ENCODE results near the gene DHRS3.
A peak's percentile ranks its signal among the peaks of the same experiment; 100 is the strongest.
"Not testable (repeated sequence)": the region's sequence is repeated elsewhere in the genome, so short reads cannot be mapped to it uniquely, and the experiment has no call there.

The DHRS3 gene

DNA sequence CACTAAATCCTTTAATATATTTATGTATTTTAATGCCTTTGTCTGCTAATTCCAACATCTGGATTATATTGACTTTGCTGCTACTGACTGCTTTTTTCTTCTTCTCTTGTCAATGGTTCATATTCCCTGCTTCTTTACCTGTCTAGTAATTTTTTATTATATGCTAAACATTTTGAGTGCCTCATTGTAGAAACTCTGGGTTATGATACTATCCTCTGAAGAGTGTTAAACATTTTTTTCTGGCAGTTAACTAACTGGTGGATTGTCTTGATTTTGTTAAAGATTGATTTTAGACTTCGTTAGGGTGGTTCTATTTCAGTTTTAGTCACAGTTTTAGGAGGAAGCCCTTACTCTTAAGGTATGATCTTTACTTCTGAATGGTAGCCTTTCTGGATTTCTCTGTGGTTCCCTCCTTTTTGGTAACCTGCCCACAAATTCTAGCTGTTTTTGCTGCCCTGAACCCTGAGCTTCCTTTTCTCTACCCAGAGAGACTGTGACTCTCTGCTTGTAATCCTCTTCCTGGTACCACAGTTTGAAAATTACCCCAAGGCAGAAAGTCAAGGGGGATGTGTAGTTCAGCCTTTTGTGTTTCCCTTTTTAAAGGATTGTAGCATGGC is 81.9 kb downstream of the DHRS3 start:
- peak; percentile 41 for DNase-seq

DNA sequence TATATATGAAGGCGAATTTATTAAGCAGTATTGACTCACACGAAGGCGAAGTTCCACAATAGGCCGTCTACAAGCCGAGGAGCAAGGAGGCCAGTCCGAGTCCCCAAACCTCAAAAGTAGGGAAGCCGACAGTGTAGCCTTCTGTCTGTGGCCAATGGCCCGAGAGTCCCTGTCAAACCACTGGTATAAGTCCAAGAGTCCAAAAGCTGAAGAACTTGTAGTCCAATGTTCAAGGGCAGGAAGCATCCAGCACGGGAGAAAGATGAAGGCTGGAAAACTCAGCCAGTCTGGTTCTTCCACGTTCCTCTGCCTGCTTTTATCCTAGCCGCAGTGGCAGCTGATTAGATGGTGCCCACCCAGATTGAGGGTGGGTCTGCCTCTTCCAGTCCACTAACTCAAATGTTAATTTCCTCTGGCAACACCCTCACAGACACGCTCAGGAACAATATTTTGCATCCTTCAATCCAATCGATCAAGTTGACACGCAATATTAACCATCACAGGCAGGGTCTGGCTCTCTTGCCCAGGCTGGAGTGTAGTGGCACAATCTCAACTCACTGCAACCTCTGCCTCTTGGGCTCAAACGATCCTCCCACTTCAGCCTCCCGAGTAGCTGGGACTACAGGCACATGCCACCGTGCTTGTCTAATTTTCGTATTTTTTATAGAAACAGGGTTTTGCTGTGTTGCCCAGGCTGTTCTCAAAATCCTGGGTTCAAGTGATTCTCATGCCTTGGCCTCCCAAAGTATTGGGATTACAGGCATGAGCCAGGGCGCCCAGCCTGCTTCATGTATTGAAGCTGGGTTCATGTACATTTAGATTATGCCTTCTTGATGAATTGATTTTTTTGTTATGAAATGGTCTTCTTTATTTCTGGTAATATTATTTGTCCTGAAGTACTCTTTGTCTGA is 85.3 kb downstream of the DHRS3 start:
- no peak for DNase-seq

DNA sequence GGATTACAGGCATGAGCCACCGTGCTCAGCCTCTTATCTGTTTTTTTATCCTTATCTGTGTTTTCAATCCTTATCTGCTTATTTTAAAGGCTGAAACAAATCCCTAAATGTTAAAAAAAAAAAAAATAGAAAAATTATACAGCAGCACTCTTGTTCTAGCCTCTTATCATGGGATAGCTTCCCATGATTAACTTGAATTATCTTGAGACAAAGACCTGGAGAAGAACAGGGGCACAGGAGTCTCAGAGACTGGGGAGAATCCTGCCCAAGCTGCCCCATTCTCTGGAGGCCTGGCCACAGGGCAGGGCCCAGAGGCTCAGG is 86.9 kb downstream of the DHRS3 start:
- no peak for DNase-seq

DNA sequence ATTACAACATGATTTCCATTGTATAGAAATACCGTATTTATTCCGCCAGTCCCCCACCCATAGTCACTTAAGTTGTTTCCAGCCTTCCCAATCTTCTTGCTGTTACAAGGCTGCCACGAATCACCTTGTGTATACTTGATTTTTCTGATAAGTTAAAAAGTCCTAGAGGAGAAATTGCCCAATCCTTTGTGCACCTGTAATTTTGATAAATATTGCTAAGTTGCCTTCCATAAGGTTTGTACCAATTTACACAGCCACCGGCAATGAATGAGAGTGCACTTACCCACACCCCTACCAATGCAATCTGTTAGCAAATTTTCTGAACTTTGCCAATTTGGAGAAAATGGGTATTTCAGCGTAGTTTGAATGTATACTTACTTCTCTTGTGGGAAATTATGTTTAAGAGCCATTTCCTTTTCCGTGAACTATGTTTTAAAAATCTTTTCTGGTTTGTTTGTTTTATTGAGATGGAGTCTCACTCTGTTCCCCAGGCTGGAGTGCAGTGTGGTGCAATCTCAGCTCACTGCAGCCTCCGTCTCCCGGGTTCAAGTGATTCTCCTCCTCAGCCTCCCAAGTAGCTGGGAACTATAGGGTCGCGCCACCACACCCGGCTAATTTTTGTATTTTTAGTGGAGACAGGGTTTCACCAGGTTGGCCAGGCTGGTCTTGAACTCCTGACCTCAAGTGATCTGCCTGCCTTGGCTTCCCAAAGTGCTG is 87.4 kb downstream of the DHRS3 start:
- DNase-seq, result no peak

DNA sequence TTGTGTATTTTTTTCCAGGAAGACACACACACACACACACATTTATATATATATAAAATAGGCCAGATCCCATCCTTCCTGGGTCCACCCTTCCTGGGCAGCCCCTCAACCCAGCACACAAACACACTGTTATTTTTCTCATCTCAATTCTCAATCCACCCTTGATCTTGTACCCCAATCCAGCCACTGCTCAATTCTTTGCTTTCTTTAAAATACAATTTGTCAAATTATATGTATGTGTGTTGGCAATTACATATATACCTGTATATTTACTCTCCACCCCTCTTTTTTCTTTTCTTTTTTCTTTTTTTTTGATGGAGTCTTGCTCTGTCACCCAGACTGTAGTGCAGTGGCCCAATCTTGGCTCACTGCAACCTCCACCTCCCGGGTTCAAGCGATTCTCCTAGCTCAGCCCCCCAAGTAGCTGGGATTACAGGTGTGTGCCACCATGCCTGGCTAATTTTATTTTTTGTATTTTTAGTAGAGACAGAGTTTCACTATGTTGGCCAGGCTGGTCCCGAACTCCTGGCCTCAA is 88.3 kb downstream of the DHRS3 start:
- no peak for DNase-seq

DNA sequence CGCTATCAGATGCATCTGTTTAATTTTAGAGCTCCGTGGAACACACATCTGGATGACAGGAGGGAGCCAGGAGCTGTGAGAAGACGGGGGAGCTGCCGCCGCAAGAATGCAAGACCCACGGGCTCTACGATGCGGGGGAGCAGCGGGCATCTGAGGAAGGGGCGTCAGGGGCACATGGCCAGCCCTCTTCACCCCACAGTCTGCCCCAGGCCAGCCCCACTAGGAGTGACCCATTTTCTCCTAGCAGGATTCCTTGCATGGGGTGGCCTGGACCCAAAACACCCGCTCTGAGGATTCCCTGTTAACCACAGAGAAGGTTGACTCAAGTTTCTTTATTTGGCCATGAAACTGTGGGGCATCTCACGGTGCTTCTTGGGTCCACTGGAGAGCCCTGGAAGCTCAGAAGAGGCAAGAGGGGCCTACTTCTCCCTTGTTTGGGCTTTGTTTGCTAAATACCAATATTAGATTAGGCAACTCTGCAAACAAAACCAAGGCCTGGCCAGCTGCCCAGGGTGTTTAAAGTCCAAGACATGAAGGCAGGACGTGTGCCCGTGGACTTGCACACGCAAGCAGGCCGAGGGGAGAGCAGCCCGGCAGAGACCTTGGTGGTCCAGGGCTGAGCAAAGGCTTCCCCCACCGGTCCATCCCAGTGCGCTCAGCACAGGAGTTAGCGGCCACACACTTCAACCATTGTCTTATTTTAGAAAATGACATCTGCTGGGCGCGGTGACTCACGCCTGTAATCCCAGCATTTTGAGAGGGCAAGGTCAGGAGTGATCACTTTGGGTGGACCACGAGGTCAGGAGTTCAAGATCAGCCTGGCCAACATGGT is 89.8 kb downstream of the DHRS3 start:
- no peak for DNase-seq

DNA sequence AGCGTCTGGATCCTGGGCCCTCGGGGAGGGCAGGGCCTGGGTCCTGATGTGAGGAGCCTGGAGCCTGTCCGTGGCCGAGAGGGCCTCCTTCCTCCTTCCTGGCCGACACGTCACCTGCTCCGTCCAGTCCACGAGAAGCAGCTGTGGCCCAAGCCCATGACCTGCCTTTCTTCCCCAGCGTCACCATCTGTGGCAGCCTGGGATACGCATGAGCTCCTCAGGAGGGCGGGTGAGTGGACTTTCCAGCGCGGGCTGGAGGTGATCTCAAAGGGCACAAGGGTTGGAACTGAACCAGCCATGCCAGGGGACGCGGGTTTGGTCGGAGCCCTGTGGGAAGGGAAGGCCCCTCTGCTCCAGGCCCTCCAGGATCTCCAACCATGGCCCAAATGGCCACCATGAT is 90.4 kb downstream of the DHRS3 start:
- DNase-seq, result no peak

DNA sequence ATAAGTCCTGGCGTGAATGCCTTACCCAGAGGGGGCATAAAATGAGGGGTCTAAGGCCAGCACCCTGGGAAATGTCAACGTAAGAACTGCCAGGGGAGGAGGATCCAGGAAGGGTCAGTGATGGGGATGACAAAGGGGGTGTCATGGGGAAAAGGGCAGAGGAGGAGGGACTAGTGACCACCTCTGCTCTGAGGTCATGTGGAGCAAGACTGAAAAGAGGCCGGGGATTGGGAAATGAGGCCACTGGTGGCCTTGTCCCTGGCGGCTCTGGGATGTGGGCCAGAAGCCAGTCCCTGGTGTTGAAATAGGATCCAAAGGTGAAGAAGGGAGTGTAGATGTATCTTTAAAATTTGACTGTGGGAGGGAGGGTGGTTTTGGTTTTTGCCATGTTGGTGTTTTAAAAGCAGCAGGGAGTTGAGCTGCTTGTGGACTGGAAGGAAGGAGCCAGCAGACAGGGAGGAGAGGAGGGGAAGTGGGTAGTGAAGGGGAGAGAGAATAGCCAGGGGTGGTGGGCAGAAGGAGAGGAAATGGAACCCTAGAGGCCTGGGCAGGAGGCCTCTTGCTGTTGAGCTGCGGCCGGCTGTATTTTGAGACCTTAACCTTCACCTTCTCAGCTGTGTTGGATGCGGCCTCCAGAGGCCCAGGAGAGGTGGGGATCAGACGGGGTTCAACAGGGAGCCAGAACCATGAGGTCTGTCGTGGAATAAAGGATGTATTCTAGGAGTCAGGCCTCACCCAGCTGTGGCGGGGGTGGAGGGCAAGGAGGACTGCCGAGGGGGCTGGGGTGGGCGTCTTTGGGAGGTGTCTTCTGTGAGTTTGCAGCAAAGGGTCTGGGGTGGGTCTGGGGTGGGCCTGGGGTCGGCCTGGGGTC is 92.5 kb downstream of the DHRS3 start:
- no peak for DNase-seq

DNA sequence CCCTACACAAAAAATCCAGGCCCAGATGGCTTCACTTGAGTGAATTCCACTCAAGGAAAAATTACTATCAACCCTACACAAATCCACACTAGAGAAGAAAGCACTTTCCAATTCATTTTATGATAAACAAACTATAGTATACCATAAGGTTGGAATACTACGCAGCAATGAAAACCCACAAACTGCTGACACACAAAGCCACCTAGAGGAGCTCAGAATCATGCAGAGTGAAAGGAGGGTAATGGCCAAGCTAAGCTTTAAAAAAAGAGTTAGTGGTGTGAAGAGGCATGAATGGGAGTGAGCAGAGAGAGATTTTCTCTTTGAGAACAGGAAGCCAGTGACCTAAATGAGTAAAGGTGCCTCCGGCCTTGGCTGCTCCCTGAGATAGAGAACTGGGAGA is 93.7 kb downstream of the DHRS3 start:
- DNase-seq, result no peak

DNA sequence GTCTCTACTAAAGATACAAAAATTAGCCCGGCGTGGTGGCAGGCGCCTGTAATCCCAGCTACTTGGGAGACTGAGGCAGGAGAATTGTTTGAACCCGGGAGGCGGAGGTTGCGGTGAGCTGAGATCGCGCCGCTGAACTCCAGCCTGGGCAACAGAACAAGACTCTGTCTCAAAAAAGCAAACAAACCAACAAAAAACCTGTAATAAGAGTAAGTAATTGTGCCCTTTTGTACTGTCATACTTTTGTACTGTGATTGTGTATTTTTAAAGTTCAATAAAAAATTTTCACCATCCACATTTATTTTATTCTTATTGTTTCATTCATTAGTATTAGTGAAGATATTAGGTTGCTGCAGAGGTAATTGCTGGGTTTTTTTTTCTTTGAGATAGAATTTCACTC is 95.2 kb downstream of the DHRS3 start:
- not testable (repeated sequence) for DNase-seq

DNA sequence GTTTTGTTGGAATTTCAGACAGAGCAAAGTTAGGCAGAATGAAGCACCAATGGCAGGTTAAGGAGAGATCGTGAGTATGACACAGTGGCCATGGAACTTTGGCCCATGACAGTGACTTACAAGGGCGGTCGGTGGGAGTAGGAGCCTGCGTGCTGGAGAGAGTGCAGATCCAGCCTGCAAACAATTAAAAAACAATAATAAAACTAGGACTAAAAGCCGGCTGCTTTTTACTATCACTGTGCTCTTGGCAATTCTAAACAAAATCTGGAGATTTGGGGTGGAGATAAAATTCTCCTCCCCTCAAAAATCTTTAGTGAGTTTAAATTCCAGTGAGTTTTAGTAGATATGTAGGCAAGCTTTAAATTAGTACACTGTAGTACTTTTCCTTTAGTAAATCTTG is 96.9 kb downstream of the DHRS3 start:
- DNase-seq, result no peak

DNA sequence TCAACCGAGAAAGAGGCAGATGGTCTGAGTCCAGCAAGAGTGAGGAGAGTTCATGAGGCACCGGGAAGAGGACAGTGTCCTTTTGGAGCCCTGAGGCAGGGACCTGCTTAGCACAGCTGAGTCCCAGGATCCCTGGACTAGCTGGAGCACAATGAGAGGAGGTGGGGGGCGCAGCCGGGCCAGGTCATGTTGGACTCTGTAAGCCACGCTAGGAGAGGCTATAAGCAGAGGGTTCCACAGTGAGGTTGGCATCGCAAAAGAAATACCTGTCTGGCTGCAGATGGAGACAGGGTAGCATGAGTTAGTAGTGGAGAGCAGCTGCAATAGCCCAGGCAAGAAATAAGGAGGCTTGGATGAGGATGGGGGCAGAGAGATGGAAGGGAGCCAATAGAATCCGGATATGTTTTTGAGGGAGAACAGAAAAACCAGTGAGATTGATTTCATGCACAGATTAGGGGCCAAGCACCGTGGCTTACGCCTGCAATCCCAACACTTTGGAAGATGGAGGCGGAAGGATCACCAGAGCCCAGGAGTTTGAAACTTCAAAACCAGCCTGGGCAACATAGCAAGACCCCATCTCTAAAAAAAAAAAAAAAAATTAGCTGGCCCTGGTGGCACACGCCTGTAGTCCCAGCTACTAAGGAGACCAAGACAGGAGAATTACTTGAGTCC is 98.2 kb downstream of the DHRS3 start:
- DNase-seq, result no peak

DNA sequence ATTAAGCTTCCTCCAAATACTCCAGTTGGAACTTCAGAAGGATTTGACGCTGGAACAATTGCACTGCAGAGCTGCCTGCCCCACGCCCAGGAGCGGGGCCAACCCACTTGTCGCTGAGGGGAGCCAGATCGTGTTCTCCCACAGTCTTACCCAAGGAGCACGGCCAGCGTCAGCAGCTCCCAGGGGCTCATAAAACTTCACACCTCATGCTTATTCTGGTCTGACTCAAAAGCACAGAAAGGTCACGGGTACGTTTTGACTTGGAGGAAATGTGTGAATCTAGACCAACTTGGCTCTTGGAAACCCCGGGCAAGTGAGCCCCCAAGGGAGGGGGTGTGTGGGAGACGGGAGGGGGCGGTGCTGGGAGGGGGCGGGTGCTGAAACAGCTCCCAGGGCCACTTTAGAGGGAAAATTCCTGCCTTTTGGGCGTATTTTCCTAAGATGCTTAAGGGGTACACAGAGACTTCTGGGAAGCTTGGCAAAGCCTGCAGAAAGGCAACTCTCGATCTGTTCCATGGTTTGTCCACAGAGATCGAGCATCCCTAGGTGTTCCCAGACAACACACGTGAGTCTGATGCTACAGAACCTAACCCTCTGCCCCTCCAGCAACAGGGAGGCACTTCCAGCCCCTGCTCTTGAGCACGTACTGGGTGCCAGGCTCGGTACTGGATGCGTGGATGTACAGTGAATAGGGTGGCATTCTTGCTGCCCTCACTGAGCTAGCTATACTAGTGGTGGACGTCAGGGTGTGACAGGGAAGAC is 98.9 kb downstream of the DHRS3 start:
- DNase-seq, result peak; percentile 79

Measured in activated CD4-positive, alpha-beta T cell treated with anti-CD3 and anti-CD28 coated beads, Interleukin-10, Interleukin-2, amounts not matched to agents 100 ng/mL and 50 ng/mL, durations not matched to agents 16 hours and 8 hours (primary cell).